Measurements from ENCODE around the gene DRC7. TPM values are rescaled to one million over a fixed set of nuclear protein-coding genes. Genes with fewer than 3 reads are reported as not detected.

Gene DRC7
- polyA plus RNA-seq, 1 donor: 0.28 TPM

- no peak for DNase-seq (ENCODE audit: low read depth)
Observed at GRCh38 chr16:57676553-57677085, 18.0 kb upstream of the DRC7 start.

- DNase-seq (ENCODE audit: low read depth): no peak
Observed at GRCh38 chr16:57677622-57678369, 16.8 kb upstream of the DRC7 start.

DNA sequence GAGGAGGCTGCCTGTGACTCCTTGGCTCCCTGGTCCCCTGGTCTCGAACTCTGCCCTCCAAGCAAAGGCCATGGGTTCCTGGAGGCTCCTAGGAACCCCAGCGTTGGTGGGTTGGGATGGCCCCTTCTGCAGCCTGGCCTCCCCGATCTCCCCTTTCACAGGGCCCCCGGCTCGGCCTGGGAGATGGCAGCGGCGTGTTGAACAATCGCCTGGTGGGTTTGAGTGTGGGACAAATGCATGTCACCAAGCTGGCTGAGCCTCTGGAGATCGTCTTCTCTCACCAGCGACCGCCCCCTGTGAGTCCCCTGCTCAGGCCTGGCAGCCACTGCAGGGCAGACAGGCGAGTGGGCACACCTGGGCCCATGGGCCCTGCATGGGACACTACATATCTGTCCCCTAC lies 15.6 kb upstream of the DRC7 start:
- no peak for DNase-seq (ENCODE audit: low read depth)

GRCh38 chr16:57679767-57680482 lies 14.7 kb upstream of the DRC7 start:
- no peak for DNase-seq (ENCODE audit: low read depth)

GRCh38 chr16:57680842-57681375 lies 13.7 kb upstream of the DRC7 start:
- no peak for DNase-seq (ENCODE audit: low read depth)

GRCh38 chr16:57681950-57682728 lies 12.5 kb upstream of the DRC7 start:
- DNase-seq (ENCODE audit: low read depth): no peak

DNA sequence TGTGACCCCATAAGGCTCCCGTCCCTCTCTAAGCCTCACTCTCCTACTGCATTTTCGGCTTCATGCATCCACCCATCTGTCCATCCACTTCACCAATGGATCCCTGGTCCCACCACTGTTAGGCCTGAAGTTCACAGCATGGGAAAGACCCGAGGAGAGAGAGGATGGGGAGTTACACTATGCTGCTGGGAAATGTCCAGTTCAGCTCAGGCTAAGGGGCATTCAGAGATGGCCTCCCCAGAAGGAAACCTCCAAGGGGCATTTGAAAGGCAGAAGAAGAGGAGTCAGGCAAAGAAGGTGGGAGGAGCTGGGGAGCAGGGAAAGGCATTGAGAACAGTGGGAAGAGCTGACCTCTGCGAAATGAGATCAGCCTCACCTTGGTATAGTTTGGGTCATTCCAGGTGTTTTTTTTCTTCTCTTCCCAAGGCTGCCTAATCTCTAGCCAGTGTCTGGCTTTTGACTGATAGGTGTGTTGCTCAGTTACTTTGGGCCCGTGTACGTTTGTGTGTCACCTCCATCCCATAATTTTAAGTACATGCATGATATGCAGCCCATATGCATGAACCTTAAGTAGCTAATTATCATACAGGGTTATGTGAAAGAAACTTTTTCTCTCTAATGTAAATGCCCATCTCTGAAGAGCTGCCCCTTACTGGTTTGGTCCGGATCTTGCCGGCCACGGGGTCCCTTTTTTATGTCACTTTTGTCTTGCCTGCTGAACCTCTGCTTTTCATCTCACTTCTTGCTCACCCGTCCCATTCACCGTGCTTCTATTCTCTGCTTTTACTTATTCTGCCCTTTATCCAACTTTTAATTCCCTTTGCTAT lies 11.6 kb upstream of the DRC7 start:
- no peak for DNase-seq (ENCODE audit: low read depth)

DNA sequence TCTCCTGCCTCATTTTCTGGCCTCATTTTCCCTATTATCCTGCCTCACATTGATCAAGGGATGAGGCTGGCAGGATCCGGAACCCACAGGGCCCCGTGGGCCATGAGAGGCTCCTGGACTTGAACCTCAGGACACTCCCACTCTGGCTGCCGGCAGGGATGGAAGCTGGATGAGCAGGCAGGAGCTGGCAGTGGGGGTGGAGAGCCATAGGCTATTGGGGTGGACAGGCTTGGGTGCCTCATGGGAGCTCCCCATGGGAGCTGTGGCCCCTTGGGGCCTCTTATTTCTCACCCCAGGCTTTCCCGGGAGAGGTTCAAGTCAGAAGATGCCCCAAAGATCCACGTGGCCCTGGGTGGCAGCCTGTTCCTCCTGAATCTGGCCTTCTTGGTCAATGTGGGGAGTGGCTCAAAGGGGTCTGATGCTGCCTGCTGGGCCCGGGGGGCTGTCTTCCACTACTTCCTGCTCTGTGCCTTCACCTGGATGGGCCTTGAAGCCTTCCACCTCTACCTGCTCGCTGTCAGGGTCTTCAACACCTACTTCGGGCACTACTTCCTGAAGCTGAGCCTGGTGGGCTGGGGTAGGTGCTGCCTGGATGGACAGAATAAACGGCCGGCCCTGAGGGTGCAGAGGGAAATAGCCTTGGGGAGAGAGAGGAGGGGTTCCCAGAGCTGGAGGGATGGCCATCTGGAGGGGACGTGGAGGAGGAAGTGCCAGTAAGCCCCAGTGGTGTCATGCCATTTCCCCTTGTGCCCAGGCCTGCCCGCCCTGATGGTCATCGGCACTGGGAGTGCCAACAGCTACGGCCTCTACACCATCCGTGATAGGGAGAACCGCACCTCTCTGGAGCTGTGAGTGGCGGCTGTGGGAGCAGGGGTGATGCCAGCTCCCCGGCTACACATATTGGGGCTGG lies 10.7 kb upstream of the DRC7 start:
- no peak for DNase-seq (ENCODE audit: low read depth)

DNA sequence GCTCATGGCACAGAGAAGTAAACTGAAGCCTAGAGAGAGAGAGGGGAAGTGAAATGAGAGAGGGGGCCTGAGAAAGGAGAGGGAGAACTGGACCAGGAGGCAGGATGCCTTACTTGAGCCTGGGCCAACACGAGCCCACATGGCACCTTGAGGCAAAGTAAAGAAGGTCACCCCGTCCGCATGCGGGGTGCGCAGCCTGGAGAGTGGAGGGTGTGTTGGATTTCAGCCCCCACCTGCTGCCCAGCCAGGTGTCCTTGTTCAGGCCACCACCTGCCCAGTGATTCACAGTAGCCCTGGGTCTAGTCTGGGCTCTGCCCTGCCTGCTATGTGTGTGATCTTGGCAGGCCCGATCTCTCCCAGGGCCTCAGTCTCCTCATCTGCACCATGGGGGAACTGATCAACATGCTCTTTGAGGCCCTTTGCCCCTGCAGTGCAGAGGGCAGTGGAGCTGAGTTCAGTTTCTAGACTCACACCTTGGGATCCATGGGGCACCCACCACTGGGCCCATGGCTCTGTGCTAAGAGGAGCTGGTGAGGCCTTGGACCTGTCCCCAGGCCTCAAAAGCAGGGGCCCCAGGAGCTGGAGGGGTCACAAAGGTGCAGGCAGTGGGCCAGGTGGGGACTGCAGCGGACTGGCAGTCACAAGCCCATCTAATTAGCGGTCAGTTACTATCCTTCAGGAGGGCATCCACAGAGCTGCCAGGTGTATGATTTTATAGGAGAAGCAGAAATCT lies 9.8 kb upstream of the DRC7 start:
- DNase-seq (ENCODE audit: low read depth): no peak

GRCh38 chr16:57685633-57686032 lies 9.0 kb upstream of the DRC7 start:
- DNase-seq (ENCODE audit: low read depth): no peak

GRCh38 chr16:57686577-57686976 lies 8.0 kb upstream of the DRC7 start:
- DNase-seq (ENCODE audit: low read depth): no peak

DNA sequence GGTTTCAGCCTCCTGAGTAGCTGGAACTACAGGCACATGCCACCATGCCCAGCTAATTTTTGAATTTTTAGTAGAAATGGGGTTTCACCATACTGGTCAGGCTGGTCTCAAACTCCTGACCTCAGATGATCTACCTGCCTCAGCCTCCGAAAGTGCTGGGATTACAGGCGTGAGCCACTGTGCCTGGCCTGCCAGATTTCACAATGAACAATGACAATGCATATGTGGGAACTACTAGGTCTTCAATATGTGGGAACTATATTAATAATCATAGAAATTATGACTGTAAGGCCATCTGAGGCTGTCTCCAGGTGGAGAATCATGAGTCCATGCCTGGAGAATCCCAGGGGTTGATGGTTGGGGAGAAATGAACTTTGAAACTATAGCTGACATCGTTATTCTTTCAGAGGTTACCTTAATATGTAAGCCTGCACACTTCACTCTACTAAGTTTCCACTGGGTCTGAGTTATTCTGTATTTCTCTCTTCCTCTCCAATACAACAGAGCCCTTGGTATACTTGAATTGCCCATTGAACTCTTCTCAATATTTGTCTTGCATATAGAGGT lies 7.2 kb upstream of the DRC7 start:
- DNase-seq (ENCODE audit: low read depth): no peak

- DNase-seq (ENCODE audit: low read depth): no peak
Observed at GRCh38 chr16:57688487-57688986, 6.1 kb upstream of the DRC7 start.

GRCh38 chr16:57688987-57689761 lies 5.4 kb upstream of the DRC7 start:
- DNase-seq (ENCODE audit: low read depth): no peak

GRCh38 chr16:57689762-57690558 lies 4.6 kb upstream of the DRC7 start:
- no peak for DNase-seq (ENCODE audit: low read depth)

DNA sequence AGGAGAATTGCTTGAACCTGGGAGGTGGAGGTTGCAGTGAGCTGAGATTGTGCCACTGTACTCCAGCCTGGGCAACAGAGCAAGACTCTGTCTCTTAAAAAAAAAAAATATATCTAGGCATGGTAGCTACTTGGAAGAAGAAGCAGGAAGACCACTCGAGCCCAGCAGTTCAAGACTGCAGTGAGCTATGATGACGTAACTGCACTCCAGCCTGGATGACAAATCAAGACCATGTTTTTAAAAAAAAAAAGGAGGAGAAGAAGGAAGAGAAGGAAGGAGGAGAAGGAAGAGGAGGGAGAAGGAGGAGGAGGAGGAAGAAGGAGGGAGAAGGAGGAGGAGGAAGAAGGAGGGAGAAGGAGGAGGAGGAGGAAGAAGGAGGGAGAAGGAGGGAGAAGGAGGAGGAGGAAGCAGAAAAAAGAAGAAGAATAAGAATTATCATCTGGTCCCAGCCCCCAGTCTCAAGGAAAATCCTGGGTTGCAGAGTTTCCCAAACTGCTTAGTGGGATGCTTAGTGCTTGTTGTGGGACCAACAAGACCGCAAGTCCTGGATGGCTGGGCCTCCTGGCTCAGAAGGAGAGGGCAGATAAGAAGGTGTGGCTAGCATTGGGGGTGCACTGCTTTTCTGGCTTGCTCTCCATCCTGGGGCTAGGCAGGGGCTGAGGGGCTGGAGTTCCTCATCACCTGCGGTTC lies 3.7 kb upstream of the DRC7 start:
- DNase-seq (ENCODE audit: low read depth): no peak

GRCh38 chr16:57692636-57693035 lies 2.0 kb upstream of the DRC7 start:
- DNase-seq (ENCODE audit: low read depth): no peak

Data from forelimb muscle (tissue), 1 donor.